HepG2 (cell line): Measurements from ENCODE around the gene ANKRD44. TPM values are rescaled to one million over a fixed set of nuclear protein-coding genes. Genes with fewer than 3 reads are reported as not detected.

ENCODE experiments used
- ATAC-seq: fragments of 200-7000 bp; cut with Tn5 transposase; 3 replicates; pipeline ENCODE4 v1.9.1; 2020; ENCODE audit warnings: mild to moderate bottlenecking, moderate library complexity
- BruUV-seq: library from RNA; stranded (reverse); fragments of 400-500 nt; replicated peaks from 2 replicates; lab custom pipeline; 2021; lab: Mats Ljungman, UMichigan
- CTCF ChIA-PET: fragments of 300-600 bp; formaldehyde crosslinking; extraction: SDS; loops from one replicate; lab custom pipeline; 2021; ENCODE audit warnings: low total read pairs, inconsistent platforms, low intra/inter-chr PET ratio; lab: Yijun Ruan, JAX
- POLR2A ChIA-PET: fragments of 350-600 bp; sonication (Branson Sonifier 250); formaldehyde crosslinking; loops from one replicate; lab custom pipeline; 2020; ENCODE audit warnings: antibody characterized with exemption, inconsistent platforms; lab: Yijun Ruan, JAX
- DNase-seq: peaks from one replicate; pipeline ENCODE4 v3.0.0-alpha.2; 2015; ENCODE audit warnings: low spot score
- FAIRE-seq: peaks from 3 replicates; lab custom pipeline; 2011; peaks lifted over from hg19 to GRCh38; lab: Jason Lieb, UNC
- H2AFZ ChIP-seq: one replicate; pipeline ENCODE4 v1.6.1; 2011; ENCODE audit warnings: low read length, inconsistent platforms
- H3K27ac ChIP-seq: fragments of 300-600 bp; 3 replicates; pipeline ENCODE4 v1.8.0; 2011; ENCODE audit warnings: mixed run types, mild to moderate bottlenecking, mixed read lengths, low read length, inconsistent platforms; ENCODE audit not compliant: insufficient read depth; ENCODE audit errors: extremely low read length
- H3K27me3 ChIP-seq, 2 experiments: fragments of 200-600 bp in 1 of 2; 2 replicates in 1 of 2; 3 replicates in 1 of 2; pipeline versions ENCODE4 v1.6.0 to v1.8.0; 2011; ENCODE audit warnings: low read length in 2 of 2, mild to moderate bottlenecking in 2 of 2, moderate library complexity in 2 of 2, inconsistent platforms in 1 of 2; ENCODE audit not compliant: insufficient read depth in 2 of 2, control insufficient read depth in 1 of 2
- H3K36me3 ChIP-seq, 2 experiments: fragments of 200-600 bp in 1 of 2; replicated peaks in 1 of 2; 2 replicates in 1 of 2; 3 replicates in 1 of 2; pipeline versions ENCODE4 v1.5.1 to v1.8.0; 2011; ENCODE audit warnings: low read length in 2 of 2, inconsistent platforms in 1 of 2; ENCODE audit not compliant: insufficient read depth in 2 of 2, control insufficient read depth in 1 of 2
- H3K4me1 ChIP-seq: 2 replicates; pipeline ENCODE4 v1.5.1; 2012; ENCODE audit warnings: low read length, inconsistent platforms; ENCODE audit not compliant: insufficient read depth
- H3K4me2 ChIP-seq: 2 replicates; pipeline ENCODE4 v1.6.0; 2011; ENCODE audit warnings: low read depth, low read length, inconsistent platforms
- H3K4me3 ChIP-seq, 3 experiments: fragments of 200-600 bp in 1 of 3; sonication (generic), shearing (Covaris generic) in 1 of 3; replicated peaks in 1 of 3; 2 replicates each; pipeline ENCODE4 v1.5.1; 2011 to 2016; ENCODE audit warnings: low read length in 3 of 3, inconsistent platforms in 2 of 3, low read depth in 2 of 3, mild to moderate bottlenecking in 2 of 3, control low read depth in 1 of 3, mixed read lengths in 1 of 3; ENCODE audit not compliant: insufficient read depth in 1 of 3
- H3K79me2 ChIP-seq: one replicate; pipeline ENCODE4 v1.6.1; 2011; ENCODE audit warnings: low read length, inconsistent platforms; ENCODE audit not compliant: insufficient read depth
- H3K9ac ChIP-seq: 2 replicates; pipeline ENCODE4 v1.6.0; 2011; ENCODE audit warnings: mild to moderate bottlenecking, low read depth, low read length, inconsistent platforms; ENCODE audit not compliant: insufficient read depth
- H3K9me3 ChIP-seq: 2 replicates; pipeline ENCODE4 v1.5.1; 2012; ENCODE audit warnings: mild to moderate bottlenecking, low read length
- H4K20me1 ChIP-seq: 2 replicates; pipeline ENCODE4 v1.6.0; 2011; ENCODE audit warnings: inconsistent platforms, mild to moderate bottlenecking, low read length, moderate library complexity; ENCODE audit not compliant: insufficient read depth
- ETV5 ChIP-seq: IDR thresholded peaks from 2 replicates; pipeline ENCODE4 v1.6.1; 2018; ENCODE audit warnings: missing biosample characterization, missing genetic modification reagents, inconsistent platforms, borderline replicate concordance
- FIP1L1 ChIP-seq: fragments of 200-400 bp; formaldehyde crosslinking; IDR thresholded peaks from 2 replicates; pipeline ENCODE4 v1.6.1; 2018; ENCODE audit warnings: low read depth, mild to moderate bottlenecking, low read length, moderate library complexity, borderline replicate concordance; ENCODE audit not compliant: insufficient read depth
- GMEB1 ChIP-seq: sonication (generic); formaldehyde crosslinking; IDR thresholded peaks from 2 replicates; pipeline ENCODE4 v1.5.1; 2020; ENCODE audit warnings: missing genetic modification reagents, mild to moderate bottlenecking, borderline replicate concordance
- HDAC2 ChIP-seq: sonication (generic); formaldehyde crosslinking; IDR thresholded peaks from 2 replicates; pipeline ENCODE4 v1.4.0; 2020; ENCODE audit warnings: missing genetic modification reagents
- KDM5A ChIP-seq: fragments of 200-600 bp; sonication (generic); IDR thresholded peaks from 2 replicates; pipeline ENCODE4 v1.7.0; 2018; ENCODE audit warnings: antibody characterized with exemption, mild to moderate bottlenecking, low read length, borderline replicate concordance
- LRRFIP1 ChIP-seq: sonication (generic); formaldehyde crosslinking; conservative IDR thresholded peaks from 2 replicates; pipeline ENCODE4 v1.4.0; 2020; ENCODE audit warnings: missing genetic modification reagents
- RARG ChIP-seq: sonication (generic); formaldehyde crosslinking; IDR thresholded peaks from 2 replicates; pipeline ENCODE4 v1.4.0; 2020; ENCODE audit warnings: low read depth, mild to moderate bottlenecking, missing genetic modification reagents
- SIX4 ChIP-seq: sonication (generic); formaldehyde crosslinking; IDR thresholded peaks from 2 replicates; pipeline ENCODE4 v1.4.0; 2020; ENCODE audit warnings: missing genetic modification reagents
- ZBTB10 ChIP-seq: sonication (generic); formaldehyde crosslinking; IDR thresholded peaks from 2 replicates; pipeline ENCODE4 v1.4.0; 2020; ENCODE audit warnings: missing genetic modification reagents, borderline replicate concordance
- ZBTB7A ChIP-seq: sonication (generic); formaldehyde crosslinking; IDR thresholded peaks from 2 replicates; pipeline ENCODE4 v1.8.0; 2022; ENCODE audit warnings: mild to moderate bottlenecking, missing genetic modification reagents
- ZSCAN21 ChIP-seq: sonication (generic); formaldehyde crosslinking; IDR thresholded peaks from 2 replicates; pipeline ENCODE4 v1.8.0; 2022; ENCODE audit warnings: mild to moderate bottlenecking, missing genetic modification reagents, moderate library complexity, borderline replicate concordance
- WGBS: methylation state at CpG from one replicate; pipeline ENCODE4 v1.1.6; 2017; ENCODE audit warnings: low lambda C conversion rate; 5-methylcytosine and 5-hydroxymethylcytosine counted together
- in situ Hi-C: cut with HindIII; loops from 2 replicates; pipeline ENCODE4 v1.10.0; 2017; ENCODE audit warnings: low pct_unique_long_range_greater_than_20kb; ENCODE audit not compliant: extremely low pct_ligation_motif_present
- intact Hi-C: fragments of 100-400 bp; cut with micrococcal nuclease; formaldehyde crosslinking; loops from one replicate; pipeline ENCODE4 v1.10.0; 2022; ENCODE audit not compliant: unreplicated experiment
- polyA plus RNA-seq, 8 experiments: library from polyadenylated mRNA; depleted of rRNA in 3 of 8; stranded (reverse) in 7 of 8; unstranded in 1 of 8; fragments of >200 nt; fragmentation: Illumina TruSeq in 4 of 8; extraction: Trizol in 4 of 8; gene quantifications; 2 replicates each; pipeline versions ENCODE4 v1.2.1 to v1.2.3, GENCODE V29; 2011 to 2016; ENCODE audit warnings: low read depth in 4 of 8, missing spikeins in 1 of 8, mixed read lengths in 1 of 8; ENCODE audit not compliant: insufficient read depth in 1 of 8
- total RNA-seq, 5 experiments: library from RNA; depleted of rRNA; stranded (reverse); fragments of >200 nt; fragmentation: Illumina TruSeq; extraction: Trizol; gene quantifications; 2 replicates each; pipeline ENCODE4 v1.2.3, GENCODE V29; 2016; ENCODE audit warnings: low read depth in 1 of 5

Gene ANKRD44
- total and polyA plus RNA-seq, 2 of the 13 experiments (the other 11 are each of a cell fraction or from before 2014, with no cell fraction given): 0.04 to 0.11 TPM

GRCh38 chr2:196990092-196990491 is 320.5 kb downstream of the ANKRD44 start:
- CTCF ChIA-PET: no interaction called here

GRCh38 chr2:196989496-196989895 is 321.1 kb downstream of the ANKRD44 start:
- H3K4me2 ChIP-seq: no peak overlapping the region
- no peaks in the 10 kb centered on the region for H3K4me1 ChIP-seq
- no peaks in the 10 kb centered on the region for H3K36me3 ChIP-seq
- no peak overlapping the region for H3K27ac ChIP-seq
- no peaks in the 10 kb centered on the region for H4K20me1 ChIP-seq
- FAIRE-seq (no peak), ATAC-seq (no peak), DNase-seq (no peak)
- ChIA-PET POLR2A (no interaction called here), CTCF (no interaction called here)
- H2AFZ ChIP-seq: no peak overlapping the region
- intact Hi-C loops: no loop called here
- no peak overlapping the region for H3K9ac ChIP-seq
- BruUV-seq: no TSS peak
- H3K79me2 ChIP-seq: no peaks in the 10 kb centered on the region
- H3K27me3 ChIP-seq: no peaks in the 10 kb centered on the region; a peak in 1 of 5 replicates
- in situ Hi-C loops: no loop called here
- no peaks in the 10 kb centered on the region for H3K9me3 ChIP-seq
- no peak overlapping the region for H3K4me3 ChIP-seq
- WGBS: 23% methylated on average over 4 of the region's 4 CpGs
- TF ChIP-seq KDM5A (no peak), SIX4 (CRISPR knock-in tag) (no peak), GMEB1 (CRISPR knock-in tag) (no peak), ZBTB10 (no peak), LRRFIP1 (CRISPR knock-in tag) (no peak), ZSCAN21 (no peak), FIP1L1 (no peak), ZBTB7A (CRISPR knock-in tag) (no peak), HDAC2 (CRISPR knock-in tag) (no peak)

More at GRCh38 chr2:196990092-196990491, 320.5 kb downstream of the ANKRD44 start:
- Histone ChIP-seq H3K4me3 (no peak overlapping the region), H3K4me1 (no peaks in the 10 kb centered on the region), H3K9ac (no peak overlapping the region), H4K20me1 (no peaks in the 10 kb centered on the region), H3K4me2 (no peak overlapping the region), H2AFZ (no peak overlapping the region), H3K79me2 (no peaks in the 10 kb centered on the region), H3K27ac (no peak overlapping the region), H3K27me3 (no peaks in the 10 kb centered on the region; a peak in 1 of 5 replicates), H3K9me3 (no peaks in the 10 kb centered on the region), H3K36me3 (no peaks in the 10 kb centered on the region)
- WGBS: 0% methylated on average over 1 of the region's 1 CpG
- FAIRE-seq (no peak), DNase-seq (no peak), ATAC-seq (no peak)
- intact Hi-C loops: no loop called here
- TF ChIP-seq RARG (no peak), ETV5 (CRISPR knock-in tag) (no peak)
- POLR2A ChIA-PET: no interaction called here
- BruUV-seq: no TSS peak
- in situ Hi-C loops: no loop called here
